Subcutaneous preadipocyte (primary cell): Measurements from ENCODE around the gene TMED3. TPM values are rescaled to one million over a fixed set of nuclear protein-coding genes. Genes with fewer than 3 reads are reported as not detected.

ENCODE experiments used
- total RNA-seq: library from RNA; depleted of rRNA; stranded (reverse); fragments of >200 nt; gene quantifications from 2 replicates; pipeline ENCODE4 v1.2.3, GENCODE V29; 2012

Gene TMED3
- 81.3 and 87.8 TPM in 2 replicates for total RNA-seq

DNA sequence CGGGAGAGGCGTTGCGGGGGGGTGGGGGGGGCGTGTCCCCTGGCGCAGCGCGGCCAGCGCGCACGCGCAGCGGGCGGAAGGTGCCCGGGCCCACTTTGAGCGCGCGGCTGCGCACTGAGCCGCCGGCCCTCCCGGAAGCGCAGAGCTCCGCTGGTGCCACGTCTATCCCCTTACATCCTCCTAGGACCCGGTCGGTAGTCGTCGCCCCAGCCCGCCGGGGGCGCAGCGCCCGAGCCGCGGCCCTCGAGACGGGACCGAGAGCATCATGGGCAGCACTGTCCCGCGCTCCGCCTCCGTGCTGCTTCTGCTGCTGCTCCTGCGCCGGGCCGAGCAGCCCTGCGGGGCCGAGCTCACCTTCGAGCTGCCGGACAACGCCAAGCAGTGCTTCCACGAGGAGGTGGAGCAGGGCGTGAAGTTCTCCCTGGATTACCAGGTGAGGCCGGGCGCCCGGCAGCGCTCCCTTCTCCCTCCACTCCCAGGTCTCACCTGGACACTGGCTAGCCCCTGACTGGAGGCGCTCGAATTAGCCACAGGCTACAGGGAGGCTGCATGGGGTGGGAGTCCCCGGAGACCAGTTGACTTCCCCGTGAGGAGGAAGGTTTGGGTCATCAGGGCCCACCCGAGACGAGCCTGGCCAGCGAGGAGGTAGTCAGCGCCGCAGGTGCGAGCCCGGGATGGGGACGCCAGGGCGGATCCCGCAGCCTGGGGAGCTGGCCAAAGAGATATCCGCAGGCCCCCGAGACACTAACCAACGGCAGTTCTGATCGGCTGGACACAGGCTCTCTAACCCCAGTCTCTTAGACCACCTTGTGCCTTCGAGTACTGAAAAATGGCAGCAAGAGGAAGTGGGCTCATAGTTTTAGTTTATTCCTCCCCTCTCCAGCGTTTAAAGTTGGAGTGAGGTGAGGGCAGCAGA is at the start of gene TMED3:
Gene TMED3, plus strand, starts transcription at position 128 of the 916 bp plus-strand sequence. Its CDS starts 138 bp downstream, at position 266.

DNA sequence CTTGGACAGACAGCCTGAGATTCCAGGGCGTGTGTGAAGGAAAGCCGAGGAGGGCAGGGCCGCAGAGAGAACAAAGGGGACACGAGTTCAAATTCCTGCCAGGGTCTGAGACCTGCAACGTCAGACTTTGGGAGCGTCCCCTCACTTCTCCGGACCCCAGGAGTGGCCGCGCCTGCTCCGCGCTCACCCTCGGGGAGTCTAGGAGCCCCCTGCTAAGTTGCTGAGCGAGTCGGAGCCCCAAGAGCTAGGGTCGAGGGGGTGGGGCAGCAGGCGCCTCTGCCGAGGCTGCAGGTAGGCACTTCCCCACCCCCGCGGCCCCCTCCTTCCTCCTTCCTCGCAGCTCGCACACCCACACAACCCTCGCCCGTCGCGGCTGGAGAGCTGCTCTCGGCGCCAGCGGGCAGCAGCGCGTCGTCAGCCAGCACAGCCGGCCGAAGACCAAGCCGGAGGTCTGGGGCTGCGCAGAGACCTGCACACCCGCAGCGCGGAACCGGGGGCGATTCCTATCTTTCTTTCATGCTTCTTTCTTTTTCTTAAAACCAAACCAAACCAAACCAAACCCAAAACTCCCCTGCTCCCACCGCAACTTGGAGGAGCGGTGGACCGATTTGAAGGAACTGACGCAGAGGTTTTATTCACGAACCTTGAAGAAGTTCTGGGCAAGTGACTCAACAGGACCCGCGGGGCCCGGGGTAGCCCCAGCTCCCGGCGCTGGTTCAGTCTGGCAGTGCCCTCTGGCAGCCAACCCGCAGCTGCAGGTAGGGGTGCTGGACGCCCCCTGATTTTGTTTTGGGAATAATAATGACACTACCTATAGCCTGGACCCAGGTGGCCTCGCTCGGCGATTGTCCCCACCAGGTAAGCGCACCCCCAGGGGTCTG is 28.3 kb upstream of the TMED3 start, which contains the start of gene ANKRD34C:
Gene ANKRD34C, plus strand, starts transcription at position 352 of the 881 bp plus-strand sequence. CDS start 10,563 bp downstream, outside the sequence.

Other genes starting within 250 kb of the TMED3 start
- gene RASGRF1, start 220.3 kb upstream of the TMED3 start, total RNA-seq: not detected in 2 replicates
- gene ANKRD34C, start 28.4 kb upstream of the TMED3 start, total RNA-seq: not detected in 2 replicates
- 0.73 and 0.98 TPM in 2 replicates for gene MINAR1, start 121.2 kb downstream of the TMED3 start, total RNA-seq